HUDEP-2 (cell line): Measurements from ENCODE around the gene PHYHIPL.

Source experiments
- DNase-seq, 76 experiments: peaks; one replicate each; lab custom pipeline; 2025; ENCODE audit not compliant: unreplicated experiment in 76 of 76; lab: John Stamatoyannopoulos, UW

Gene PHYHIPL

DNA sequence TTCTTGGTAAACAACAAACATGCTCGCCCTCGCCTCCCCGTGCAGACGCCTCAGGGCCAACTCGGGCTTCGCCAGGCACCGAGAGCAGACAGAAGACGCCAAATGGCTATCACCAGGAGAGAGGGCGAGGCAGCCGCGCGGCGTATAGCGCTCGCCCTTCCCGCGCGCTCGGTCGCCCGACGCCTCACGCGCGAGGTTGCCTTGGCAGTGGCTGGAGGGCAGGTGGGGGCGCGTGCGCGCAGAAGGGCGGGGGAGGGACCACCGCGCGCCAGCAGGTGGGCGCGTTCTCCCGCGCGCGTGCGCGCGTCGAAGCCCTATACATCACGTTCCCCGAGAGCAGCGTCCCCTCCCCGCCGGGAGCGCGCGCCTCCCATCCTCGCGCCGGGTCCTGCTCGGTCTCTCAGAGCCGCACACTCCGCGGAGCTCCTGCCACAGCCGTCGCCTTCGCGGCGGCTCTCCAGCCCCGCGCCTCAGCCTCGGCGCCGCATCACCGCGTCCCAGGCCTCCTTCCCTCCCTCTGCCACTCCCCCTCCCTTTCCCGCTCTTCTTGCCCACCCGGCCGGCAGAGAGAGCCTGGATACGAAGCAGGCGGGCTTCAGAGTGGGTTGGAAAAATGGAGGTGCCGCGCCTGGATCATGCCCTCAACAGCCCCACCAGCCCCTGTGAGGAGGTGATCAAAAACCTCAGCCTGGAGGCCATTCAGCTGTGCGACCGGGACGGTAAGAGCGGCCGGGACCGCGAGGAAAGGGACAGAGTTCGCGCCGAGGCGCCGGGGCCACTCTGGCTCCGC is at the start of gene PHYHIPL:
TSS of gene PHYHIPL (plus strand) at position 403 of the 790 bp plus-strand sequence. CDS start at position 614, 211 bp downstream.
- DNase-seq, result no peak

DNA sequence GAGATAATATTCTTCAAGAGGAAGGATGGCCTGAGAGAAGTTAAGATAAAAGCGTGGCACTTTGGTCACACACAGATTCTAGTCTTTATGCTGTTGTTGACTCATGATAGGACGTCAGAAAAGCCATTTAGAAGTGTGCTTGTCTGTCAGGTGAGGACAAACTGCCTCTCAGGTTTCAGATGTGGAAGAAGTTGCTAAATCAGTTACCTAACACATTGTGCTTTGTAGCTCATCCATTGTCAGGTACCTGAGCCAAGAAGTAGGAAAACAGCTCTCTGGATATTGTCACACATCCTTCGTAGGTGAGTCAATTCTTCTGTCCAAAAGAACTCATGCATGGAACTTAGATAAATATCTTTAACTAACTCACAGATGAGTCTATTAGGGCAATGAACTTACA is 49.5 kb upstream of the PHYHIPL start:
- DNase-seq, result no peak

DNA sequence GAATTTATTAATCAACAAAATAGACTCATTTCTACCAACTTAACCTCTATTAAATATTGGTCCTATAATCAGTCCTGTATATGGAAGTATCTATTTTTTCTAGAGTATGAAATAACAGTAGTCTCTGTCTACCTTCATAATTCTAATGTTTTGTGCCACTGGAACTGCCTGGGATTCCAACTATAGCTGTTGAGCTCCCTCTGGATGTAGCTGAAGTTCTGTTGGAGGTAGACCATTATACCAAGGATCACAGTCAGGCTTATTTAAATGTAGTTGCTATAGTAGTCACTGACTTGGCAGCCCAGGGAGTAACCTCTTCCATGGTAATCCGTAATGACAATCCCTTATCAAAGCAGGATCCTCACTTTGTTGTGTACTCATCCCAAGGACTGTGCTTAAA is 48.5 kb upstream of the PHYHIPL start:
- no peak for DNase-seq

DNA sequence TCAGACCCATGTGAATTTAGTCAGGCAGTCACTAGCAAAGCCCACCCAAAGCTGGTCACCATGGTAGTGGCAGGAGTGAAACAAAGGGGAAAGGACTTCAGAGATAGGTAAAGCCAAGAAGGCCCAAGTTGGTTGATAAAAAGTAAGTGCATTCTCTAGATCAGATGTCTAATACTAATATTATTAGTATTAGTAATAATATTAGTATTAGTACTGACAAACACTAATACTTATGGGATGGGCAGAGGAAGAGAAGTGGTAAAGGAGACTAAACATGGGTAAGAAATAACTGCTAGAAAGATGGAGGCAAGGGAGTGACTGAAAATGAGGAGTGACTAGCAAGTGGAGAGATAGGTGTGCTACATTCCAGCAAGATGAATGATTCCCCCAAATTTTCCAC is 46.6 kb upstream of the PHYHIPL start:
- DNase-seq, result no peak

DNA sequence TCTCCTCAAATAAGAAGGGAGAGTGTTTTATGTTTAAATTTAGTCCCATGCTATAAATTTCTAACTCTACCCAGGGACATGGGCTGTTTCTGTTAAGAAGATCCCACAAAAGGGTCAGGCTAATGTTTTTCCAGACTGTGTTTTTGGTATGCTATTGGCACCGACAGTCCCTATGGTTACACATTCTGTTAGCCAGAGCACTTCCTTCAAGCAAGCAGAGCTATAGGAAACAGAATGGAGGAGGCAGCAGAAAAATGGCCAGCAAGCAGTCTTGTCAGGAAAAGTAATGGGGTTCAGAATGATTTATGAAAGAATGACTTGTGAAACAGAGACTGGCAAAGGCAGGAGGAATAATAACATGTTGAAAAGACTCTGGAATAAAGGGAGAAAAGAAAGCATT is 44.8 kb upstream of the PHYHIPL start:
- DNase-seq, result no peak

GRCh38 chr10:59133841-59134593 is 42.4 kb upstream of the PHYHIPL start:
- DNase-seq, result no peak

- no peak for DNase-seq
Measured at GRCh38 chr10:59134785-59135184, 41.7 kb upstream of the PHYHIPL start.

DNA sequence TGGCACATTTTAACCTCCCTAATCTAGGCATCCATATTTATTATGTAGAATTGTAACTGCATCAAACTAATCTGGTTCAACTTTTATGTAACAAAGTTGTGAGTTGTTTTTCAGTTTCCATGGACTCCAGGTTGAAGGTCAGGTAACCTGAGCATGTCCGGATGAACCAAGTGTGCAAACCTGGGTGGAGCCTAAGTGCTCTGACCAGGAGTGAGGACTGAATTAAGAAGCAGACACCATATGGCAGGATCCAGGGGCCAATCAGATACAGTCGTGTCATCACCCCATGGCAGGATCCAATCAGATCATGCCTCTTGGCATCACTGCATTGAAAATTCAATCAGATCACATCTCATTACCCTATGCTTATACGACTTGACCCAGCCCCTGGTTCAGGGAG is 41.2 kb upstream of the PHYHIPL start:
- no peak for DNase-seq

GRCh38 chr10:59138052-59138451 is 38.4 kb upstream of the PHYHIPL start:
- DNase-seq, result no peak

- no peak for DNase-seq
Measured at GRCh38 chr10:59143544-59143943, 32.9 kb upstream of the PHYHIPL start.

DNA sequence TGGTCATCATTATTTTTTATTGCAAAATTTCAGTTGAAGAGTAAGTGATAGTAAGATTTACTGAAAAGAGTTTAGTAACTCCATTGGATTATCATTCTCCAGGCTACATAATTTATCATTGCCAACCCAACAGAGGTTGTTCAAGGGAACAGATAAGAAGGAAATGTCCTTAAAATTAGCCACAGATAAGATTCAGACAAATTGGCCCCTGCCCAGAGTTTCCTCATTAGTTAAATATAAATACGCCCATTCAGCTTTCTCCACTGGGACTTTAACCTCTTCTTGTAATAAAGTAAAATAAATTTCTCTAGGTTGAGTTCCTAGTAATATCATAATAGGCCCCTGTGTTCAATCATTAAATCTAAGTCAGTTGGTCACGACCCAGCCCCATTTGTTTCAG is 27.7 kb upstream of the PHYHIPL start:
- DNase-seq, result no peak

- no peak for DNase-seq
Measured at GRCh38 chr10:59155556-59155955, 20.9 kb upstream of the PHYHIPL start.

DNA sequence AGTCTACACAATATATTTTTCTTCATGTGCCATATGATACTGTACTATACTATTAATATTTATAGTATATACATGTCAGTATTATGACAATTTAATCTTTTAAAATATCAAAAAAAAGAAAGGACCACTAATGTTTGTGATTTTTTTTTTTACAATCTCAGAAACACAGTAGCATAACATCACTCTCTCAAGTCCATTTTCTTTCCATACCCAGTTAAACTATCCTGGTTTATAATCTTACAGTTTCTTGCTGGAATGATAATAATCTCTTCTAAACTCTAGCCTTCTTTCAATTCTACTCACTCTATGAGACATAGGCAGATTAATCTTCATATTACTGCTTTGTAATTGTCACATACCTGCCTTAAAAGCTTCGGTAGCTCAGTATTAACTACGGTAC is 8.9 kb upstream of the PHYHIPL start:
- no peak for DNase-seq

DNA sequence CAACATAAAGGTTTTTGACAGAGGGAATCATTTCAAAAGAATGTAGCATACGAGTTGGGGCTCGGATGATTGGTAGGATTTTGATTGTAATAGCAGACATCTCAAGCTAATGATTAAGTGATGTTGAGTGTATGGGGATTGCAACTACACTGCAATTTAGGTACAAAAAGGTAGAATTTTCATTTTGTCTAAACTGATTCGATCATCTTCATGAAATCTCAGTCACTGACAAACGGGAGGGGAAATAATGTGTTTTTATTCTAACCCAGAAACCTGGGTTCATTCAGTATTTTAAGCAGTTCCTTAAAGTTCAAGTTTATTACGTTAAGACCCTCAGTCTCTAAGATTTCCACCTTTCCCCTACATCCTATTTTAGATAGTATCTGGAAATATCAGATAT is 3.9 kb upstream of the PHYHIPL start:
- no peak for DNase-seq

GRCh38 chr10:59173414-59173813 is 3.0 kb upstream of the PHYHIPL start:
- no peak for DNase-seq

- no peak for DNase-seq
Measured at GRCh38 chr10:59175538-59176240, 754 bp upstream of the PHYHIPL start.

DNA sequence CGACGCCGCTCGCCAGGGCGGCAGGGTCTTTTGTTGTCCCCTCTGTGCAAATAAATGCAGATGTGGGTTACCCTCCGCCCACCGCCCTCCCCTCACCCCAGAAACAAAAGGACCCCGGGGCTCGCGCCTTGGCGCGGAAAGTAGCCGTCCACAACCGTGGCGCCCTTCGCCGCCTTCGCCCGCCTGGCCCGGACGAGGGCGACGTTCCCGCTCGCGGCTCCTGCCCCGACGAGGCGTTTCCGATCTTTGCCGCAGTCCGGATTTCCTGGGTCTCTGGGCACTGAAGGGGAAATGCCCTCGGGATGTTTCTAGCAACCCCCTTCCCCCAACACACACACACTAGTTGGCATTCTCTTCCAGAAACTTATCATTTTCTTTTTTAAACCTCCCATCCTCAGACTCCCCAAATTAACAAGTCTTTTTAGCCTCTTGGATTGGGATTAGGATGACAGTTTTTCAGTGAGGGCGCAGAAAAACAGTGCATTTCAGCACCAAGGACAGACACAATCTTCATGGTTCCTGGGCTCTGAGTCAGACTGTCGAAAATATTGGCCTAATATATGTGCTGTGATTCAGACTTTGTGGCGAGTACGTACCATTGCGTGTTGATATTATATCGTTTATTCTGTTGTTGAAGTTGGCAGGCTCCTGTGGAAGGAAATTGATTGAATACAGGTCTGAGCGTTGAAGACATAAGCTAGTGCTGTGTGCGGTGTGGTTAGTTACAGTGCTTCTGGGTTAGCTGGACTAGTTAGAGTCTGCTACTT is 771 bp downstream of the PHYHIPL start:
- no peak for DNase-seq

- no peak for DNase-seq
Measured at GRCh38 chr10:59177836-59178235, 1.4 kb downstream of the PHYHIPL start.

DNA sequence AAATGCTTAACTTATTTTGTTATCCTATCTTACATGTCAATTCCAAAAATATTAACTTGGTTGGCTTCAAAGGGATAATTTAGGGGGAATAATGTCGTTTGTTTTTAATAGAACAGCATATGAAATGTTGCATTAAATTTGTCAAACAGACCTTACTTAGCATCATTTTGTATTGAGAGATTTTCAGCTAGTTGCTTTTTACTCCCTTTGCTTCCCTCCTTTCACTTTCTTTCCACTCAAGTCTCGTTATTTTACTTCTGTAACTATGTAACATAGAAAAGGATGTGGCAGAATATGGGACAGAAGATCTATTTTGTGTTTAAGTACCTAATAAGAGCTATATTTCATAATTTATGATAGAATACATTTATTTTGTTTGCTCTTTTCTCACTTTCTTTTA is 2.6 kb downstream of the PHYHIPL start:
- DNase-seq, result no peak

DNA sequence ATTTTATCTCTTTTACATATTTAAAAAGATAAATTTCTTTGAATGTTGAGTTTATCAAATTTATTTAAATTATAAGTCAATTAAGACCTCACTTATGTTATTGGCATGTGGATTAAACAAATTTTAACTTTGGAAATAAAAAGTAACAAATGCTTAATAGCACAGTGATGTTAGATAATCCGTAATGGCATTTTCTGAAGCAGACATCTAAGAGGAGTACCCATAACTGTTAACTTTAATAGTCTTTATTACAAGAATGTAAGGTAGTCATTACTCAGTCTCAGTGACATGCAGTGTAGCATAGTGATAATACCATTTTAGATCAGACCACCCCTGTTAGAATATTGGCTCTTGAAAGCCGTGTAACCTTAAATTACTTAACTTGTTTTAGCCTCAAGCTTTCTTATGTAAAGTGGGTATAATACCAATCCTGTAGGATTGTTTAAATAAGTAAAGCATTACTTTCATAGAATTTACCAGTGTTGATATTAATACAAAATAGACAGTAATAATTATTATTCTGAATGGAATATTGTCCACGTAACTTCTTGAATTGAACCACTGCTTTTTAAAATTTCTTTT is 4.3 kb downstream of the PHYHIPL start:
- no peak for DNase-seq
